CD4-positive, alpha-beta T cell (primary cell): Measurements from ENCODE around the gene SPSB3. TPM values are rescaled to one million over a fixed set of nuclear protein-coding genes. Genes with fewer than 3 reads are reported as not detected.
A peak's percentile ranks its signal among the peaks of the same experiment; 100 is the strongest.

Experiments used
- ATAC-seq: fragments of 200-7000 bp; cut with Tn5 transposase; one replicate; pipeline ENCODE4 v1.10.0; 2022; ENCODE audit warnings: mild to moderate bottlenecking; ENCODE audit not compliant: poor library complexity
- CTCF ChIA-PET: fragments of 350-600 bp; sonication (Branson Sonifier 250); formaldehyde crosslinking; loops from one replicate; lab custom pipeline; 2021; ENCODE audit warnings: antibody characterized with exemption, inconsistent platforms; lab: Charles Lee
- POLR2A ChIA-PET: fragments of 350-600 bp; sonication (Branson Sonifier 250); formaldehyde crosslinking; loops from one replicate; lab custom pipeline; 2021; ENCODE audit warnings: antibody characterized with exemption, inconsistent platforms; lab: Charles Lee
- DNase-seq, 14 experiments: peaks; one replicate each; pipeline ENCODE4 v3.0.0-alpha.2; 2013 to 2020; ENCODE audit warnings: mixed read lengths in 2 of 14
- H3K27ac ChIP-seq, 2 donors: one replicate each; pipeline versions ENCODE4 v1.5.1 to v1.7.0; 2013; ENCODE audit warnings: low read length in 2 of 2, low read depth in 1 of 2, mild to moderate bottlenecking in 1 of 2
- H3K27me3 ChIP-seq, 2 experiments: 1 replicate in 1 of 2; 2 replicates in 1 of 2; pipeline versions ENCODE4 v1.6.1 to v1.7.0; 2013; ENCODE audit warnings: low read length in 2 of 2, control low read depth in 1 of 2, mild to moderate bottlenecking in 1 of 2, moderate library complexity in 1 of 2; ENCODE audit not compliant: insufficient read depth in 2 of 2, control insufficient read depth in 1 of 2
- H3K36me3 ChIP-seq: one replicate; pipeline ENCODE4 v1.6.1; 2013; ENCODE audit warnings: low read length, control low read depth; ENCODE audit not compliant: insufficient read depth
- H3K4me1 ChIP-seq: one replicate; pipeline ENCODE4 v1.6.1; 2013; ENCODE audit warnings: low read length, control low read depth; ENCODE audit not compliant: insufficient read depth
- H3K4me3 ChIP-seq: one replicate; pipeline ENCODE4 v1.5.1; 2013; ENCODE audit warnings: mild to moderate bottlenecking, low read length, moderate library complexity
- H3K9me3 ChIP-seq, 2 experiments: 1 replicate in 1 of 2; 2 replicates in 1 of 2; pipeline versions ENCODE4 v1.6.1 to v1.7.0; 2013; ENCODE audit warnings: low read length in 2 of 2, mild to moderate bottlenecking in 2 of 2, control low read depth in 1 of 2, moderate library complexity in 1 of 2; ENCODE audit not compliant: control insufficient read depth in 1 of 2, insufficient read depth in 1 of 2
- H3K27ac Mint-ChIP-seq: one replicate; pipeline ENCODE4 v1.8.0; 2020; ENCODE audit warnings: mixed read lengths
- H3K27me3 Mint-ChIP-seq: one replicate; pipeline ENCODE4 v1.8.0; 2021; ENCODE audit warnings: mixed read lengths
- H3K36me3 Mint-ChIP-seq: one replicate; pipeline ENCODE4 v1.8.0; 2021; ENCODE audit warnings: low read depth, mixed read lengths
- H3K4me1 Mint-ChIP-seq: one replicate; pipeline ENCODE4 v1.8.0; 2021; ENCODE audit warnings: low read depth, mixed read lengths
- H3K4me3 Mint-ChIP-seq: one replicate; pipeline ENCODE4 v1.8.0; 2020; ENCODE audit warnings: mild to moderate bottlenecking, mixed read lengths
- H3K9me3 Mint-ChIP-seq: one replicate; pipeline ENCODE4 v1.8.0; 2020; ENCODE audit warnings: mixed read lengths
- CTCF ChIP-seq: fragments of 200-600 bp; IDR thresholded peaks from one replicate; pipeline ENCODE4 v1.8.0; 2022; ENCODE audit warnings: antibody characterized with exemption, mild to moderate bottlenecking
- intact Hi-C, 2 experiments: fragments of 100-400 bp; cut with DNase I in 1 of 2; cut with micrococcal nuclease in 1 of 2; formaldehyde crosslinking; loops; one replicate each; pipeline versions ENCODE4 v1.15.1 to v1.9.0; 2023 to 2025; cut with DNase I, micrococcal nuclease
- total RNA-seq, 174 experiments: library from RNA in 2 of 174; stranded (reverse) in 2 of 174; gene quantifications; one replicate each; pipeline ENCODE4 v1.2.3 and lab custom pipeline; 2021 to 2026

SPSB3 gene
- total RNA-seq, 2 experiments from 2014 or later, result 86.3 to 87.6 TPM

GRCh38 chr16:1766701-1767100 is 15.7 kb downstream of the SPSB3 start:
- H3K4me1 Mint-ChIP-seq, result peaks cover 5% of the 10 kb centered on the region
- no peak overlapping the region for H3K27ac ChIP-seq
- no peak overlapping the region for H3K4me3 Mint-ChIP-seq
- no peak for DNase-seq
- H3K4me3 ChIP-seq, result no peak overlapping the region
- H3K4me1 ChIP-seq, result peaks cover 15% of the 10 kb centered on the region
- H3K27me3 ChIP-seq, result no peaks in the 10 kb centered on the region
- no peak for TF ChIP-seq CTCF
- peaks cover 29% of the 10 kb centered on the region for H3K36me3 Mint-ChIP-seq
- ChIA-PET POLR2A (interaction anchor here (7.9 kb wide), 1 partner anchor 15 kb away, joined by 163 read pairs; the partner anchor contains the start of genes NUBP2 and SPSB3), CTCF (no interaction called here)
- H3K36me3 ChIP-seq, result peaks cover 62% of the 10 kb centered on the region
- no peak for ATAC-seq
- H3K9me3 ChIP-seq, result no peaks in the 10 kb centered on the region
- H3K9me3 Mint-ChIP-seq, result no peaks in the 10 kb centered on the region
- intact Hi-C loops, result loop anchor here in 1 of 2 experiments (5.0 kb wide), 1 partner anchor 176 kb away; the partner anchor contains the start of gene MSRB1
- H3K27me3 Mint-ChIP-seq, result no peaks in the 10 kb centered on the region
- H3K27ac Mint-ChIP-seq, result no peak overlapping the region

- no peak for TF ChIP-seq CTCF
- intact Hi-C loops, result loop anchor here in 1 of 2 experiments (5.0 kb wide), 1 partner anchor 176 kb away; the partner anchor contains the start of gene MSRB1
- ChIA-PET POLR2A (no interaction called here), CTCF (no interaction called here)
- peaks cover 5% of the 10 kb centered on the region for H3K4me1 Mint-ChIP-seq
- H3K27me3 Mint-ChIP-seq, result no peaks in the 10 kb centered on the region
- H3K27ac Mint-ChIP-seq, result no peak overlapping the region
- ATAC-seq (no peak), DNase-seq (no peak)
- H3K9me3 Mint-ChIP-seq, result no peaks in the 10 kb centered on the region
- Histone ChIP-seq H3K27ac (no peak overlapping the region), H3K36me3 (peaks cover 64% of the 10 kb centered on the region), H3K4me1 (peaks cover 14% of the 10 kb centered on the region), H3K4me3 (no peak overlapping the region), H3K27me3 (no peaks in the 10 kb centered on the region), H3K9me3 (no peaks in the 10 kb centered on the region)
- peaks cover 33% of the 10 kb centered on the region for H3K36me3 Mint-ChIP-seq
- H3K4me3 Mint-ChIP-seq, result peak overlapping the region; percentile 4
These were observed 16.1 kb downstream of the SPSB3 start for GRCh38 chr16:1766231-1766630.

- CTCF ChIA-PET, result no interaction called here
- peaks cover 68% of the 10 kb centered on the region for H3K36me3 ChIP-seq
- Mint-ChIP-seq H3K27me3 (no peaks in the 10 kb centered on the region), H3K4me3 (peak overlapping the region; percentile 4), H3K36me3 (peaks cover 36% of the 10 kb centered on the region), H3K9me3 (no peaks in the 10 kb centered on the region), H3K27ac (no peak overlapping the region), H3K4me1 (peaks cover 5% of the 10 kb centered on the region)
- POLR2A ChIA-PET, result interaction anchor here (1.6 to 1.9 kb wide), 2 partner anchors 17 to 60 kb away, joined by 5 to 7 read pairs; partner anchors contain the start of genes MAPK8IP3, NUBP2 and SPSB3
- no peaks in the 10 kb centered on the region for H3K27me3 ChIP-seq
- DNase-seq (no peak), ATAC-seq (no peak)
- intact Hi-C loops, result loop anchor here in 1 of 2 experiments (5.0 kb wide), 1 partner anchor 176 kb away; the partner anchor contains the start of gene MSRB1
- H3K4me1 ChIP-seq, result peaks cover 12% of the 10 kb centered on the region
- no peak for TF ChIP-seq CTCF
- no peak overlapping the region for H3K4me3 ChIP-seq
- H3K9me3 ChIP-seq, result no peaks in the 10 kb centered on the region
- no peak overlapping the region for H3K27ac ChIP-seq
These were observed 16.5 kb downstream of the SPSB3 start for GRCh38 chr16:1765826-1766225.
